ENCODE data around the gene DSCAM.
"Not testable (repeated sequence)": the region's sequence is repeated elsewhere in the genome, so short reads cannot be mapped to it uniquely, and the experiment has no call there.

Gene DSCAM

GRCh38 chr21:40074710-40075109 lies 772.2 kb downstream of the DSCAM start:
- no peak for DNase-seq

- DNase-seq: no peak
Measured at GRCh38 chr21:40074198-40074597, 772.8 kb downstream of the DSCAM start.

GRCh38 chr21:40073642-40074041 lies 773.3 kb downstream of the DSCAM start:
- DNase-seq: no peak

GRCh38 chr21:40070871-40071270 lies 776.1 kb downstream of the DSCAM start:
- DNase-seq: no peak

GRCh38 chr21:40067751-40068150 lies 779.2 kb downstream of the DSCAM start:
- no peak for DNase-seq

- no peak for DNase-seq
Measured at GRCh38 chr21:40066221-40066620, 780.7 kb downstream of the DSCAM start.

- DNase-seq: no peak
Measured at GRCh38 chr21:40060083-40060677, 786.8 kb downstream of the DSCAM start.

GRCh38 chr21:40057331-40057730 lies 789.6 kb downstream of the DSCAM start:
- no peak for DNase-seq

- DNase-seq: no peak
Measured at GRCh38 chr21:40056031-40056430, 790.9 kb downstream of the DSCAM start.

GRCh38 chr21:40054403-40054802 lies 792.6 kb downstream of the DSCAM start:
- no peak for DNase-seq

- DNase-seq: no peak
Measured at GRCh38 chr21:40053007-40053406, 794.0 kb downstream of the DSCAM start.

- no peak for DNase-seq
Measured at GRCh38 chr21:40052276-40052675, 794.7 kb downstream of the DSCAM start.

- DNase-seq: no peak
Measured at GRCh38 chr21:40051801-40052200, 795.2 kb downstream of the DSCAM start.

GRCh38 chr21:40049931-40050290 lies 797.0 kb downstream of the DSCAM start:
- DNase-seq: no peak

- no peak for DNase-seq
Measured at GRCh38 chr21:40049031-40049930, 797.7 kb downstream of the DSCAM start.

- no peak for DNase-seq
Measured at GRCh38 chr21:40047993-40048730, 798.8 kb downstream of the DSCAM start.

- DNase-seq: no peak
Measured at GRCh38 chr21:40047211-40047610, 799.7 kb downstream of the DSCAM start.

- DNase-seq: no peak
Measured at GRCh38 chr21:40043866-40044265, 803.1 kb downstream of the DSCAM start.

- DNase-seq: no peak
Measured at GRCh38 chr21:40043423-40043822, 803.5 kb downstream of the DSCAM start.

GRCh38 chr21:40041446-40041845 lies 805.5 kb downstream of the DSCAM start:
- no peak for DNase-seq

GRCh38 chr21:40033156-40033782 lies 813.7 kb downstream of the DSCAM start:
- DNase-seq: not testable (repeated sequence)

- DNase-seq: no peak
Measured at GRCh38 chr21:40029888-40030287, 817.1 kb downstream of the DSCAM start.

- not testable (repeated sequence) for DNase-seq
Measured at GRCh38 chr21:40028393-40028792, 818.6 kb downstream of the DSCAM start.
